Measurements from ENCODE around the gene LETM1. TPM values are rescaled to one million over a fixed set of nuclear protein-coding genes. Genes with fewer than 3 reads are reported as not detected.

Gene LETM1
- total RNA-seq, 1 donor from 2014 or later: 41.8 TPM

GRCh38 chr4:1815997-1816860, 39.7 kb downstream of the LETM1 start:
- intact Hi-C loops (cut with DNase I): no loop called here
- ATAC-seq (ENCODE audit: poor library complexity) (no peak), DNase-seq (no peak)

- DNase-seq: no peak
- intact Hi-C loops (cut with DNase I): no loop called here
- ATAC-seq (ENCODE audit: poor library complexity): no peak
Observed at GRCh38 chr4:1815096-1815996, 40.6 kb downstream of the LETM1 start.

GRCh38 chr4:1814453-1814852, 41.5 kb downstream of the LETM1 start:
- ATAC-seq (ENCODE audit: poor library complexity) (no peak), DNase-seq (no peak)
- intact Hi-C loops (cut with DNase I): loop anchor here (5.0 kb wide), 1 partner anchor 67 kb away; no protein-coding TSS in a partner anchor

GRCh38 chr4:1813915-1814314, 42.0 kb downstream of the LETM1 start:
- DNase-seq: no peak
- ATAC-seq (ENCODE audit: poor library complexity): no peak
- intact Hi-C loops (cut with DNase I): loop anchor here (5.0 kb wide), 1 partner anchor 67 kb away; no protein-coding TSS in a partner anchor

- no peak for DNase-seq
- no peak for ATAC-seq (ENCODE audit: poor library complexity)
Observed at GRCh38 chr4:1813231-1813630, 42.7 kb downstream of the LETM1 start.

GRCh38 chr4:1812720-1813119, 43.2 kb downstream of the LETM1 start:
- ATAC-seq (ENCODE audit: poor library complexity) (no peak), DNase-seq (no peak)
- intact Hi-C loops (cut with DNase I): loop anchor here (5.0 kb wide), 1 partner anchor 65 kb away; no protein-coding TSS in a partner anchor

More at GRCh38 chr4:1813231-1813630, 42.7 kb downstream of the LETM1 start:
- intact Hi-C loops (cut with DNase I): loop anchor here (5.0 kb wide), 1 partner anchor 66 kb away; no protein-coding TSS in a partner anchor

GRCh38 chr4:1810765-1811164, 45.2 kb downstream of the LETM1 start:
- DNase-seq (no peak), ATAC-seq (ENCODE audit: poor library complexity) (no peak)
- intact Hi-C loops (cut with DNase I): loop anchor here (5.0 kb wide), 1 partner anchor 63 kb away; no protein-coding TSS in a partner anchor

GRCh38 chr4:1809754-1810502, 46.0 kb downstream of the LETM1 start:
- intact Hi-C loops (cut with DNase I): loop anchor here (5.0 kb wide), 1 partner anchor 63 kb away; no protein-coding TSS in a partner anchor
- ATAC-seq (ENCODE audit: poor library complexity): peak; percentile 79
- peak; percentile 75 for DNase-seq

GRCh38 chr4:1808851-1809753, 46.9 kb downstream of the LETM1 start:
- DNase-seq (no peak), ATAC-seq (ENCODE audit: poor library complexity) (no peak)
- intact Hi-C loops (cut with DNase I): no loop called here

GRCh38 chr4:1808396-1808795, 47.6 kb downstream of the LETM1 start:
- no peak for ATAC-seq (ENCODE audit: poor library complexity)
- DNase-seq: no peak
- intact Hi-C loops (cut with DNase I): no loop called here

- DNase-seq (no peak), ATAC-seq (ENCODE audit: poor library complexity) (no peak)
- intact Hi-C loops (cut with DNase I): no loop called here
Observed at GRCh38 chr4:1807332-1807777, 48.6 kb downstream of the LETM1 start.

- ATAC-seq (ENCODE audit: poor library complexity) (no peak), DNase-seq (no peak)
- intact Hi-C loops (cut with DNase I): no loop called here
Observed at GRCh38 chr4:1806596-1807331, 49.2 kb downstream of the LETM1 start.

GRCh38 chr4:1806223-1806564, 49.8 kb downstream of the LETM1 start:
- DNase-seq: no peak
- ATAC-seq (ENCODE audit: poor library complexity): no peak
- intact Hi-C loops (cut with DNase I): no loop called here

- ATAC-seq (ENCODE audit: poor library complexity): no peak
Observed at GRCh38 chr4:1805493-1806222, 50.3 kb downstream of the LETM1 start.

GRCh38 chr4:1804638-1805492, 51.1 kb downstream of the LETM1 start:
- DNase-seq: no peak
- intact Hi-C loops (cut with DNase I): no loop called here
- no peak for ATAC-seq (ENCODE audit: poor library complexity)

More at GRCh38 chr4:1805493-1806222, 50.3 kb downstream of the LETM1 start:
- no peak for DNase-seq
- intact Hi-C loops (cut with DNase I): no loop called here
